ENCODE results near the gene EPHB1. TPM values are rescaled to one million over a fixed set of nuclear protein-coding genes. Genes with fewer than 3 reads are reported as not detected.

EPHB1 gene
- total RNA-seq, 3 donors from 2014 or later = 0.31 to 6.9 (median 0.64) TPM

- Histone ChIP-seq H3K4me1 (ENCODE audit: low read depth) (no peaks in the 10 kb centered on the region), H3K9me3 (no peaks in the 10 kb centered on the region), H3K4me3 (no peak overlapping the region), H3K36me3 (ENCODE audit: low read depth) (no peaks in the 10 kb centered on the region)
- intact Hi-C loops (cut with DNase I, micrococcal nuclease) = no loop called here
- no peak for ATAC-seq
- no peak for TF ChIP-seq CTCF (IDR thresholded peaks at IDR 0.05)
- DNase-seq = no peak
Measured at GRCh38 chr3:135089451-135089850, 294.4 kb downstream of the EPHB1 start.

GRCh38 chr3:135090020-135090717 is 295.1 kb downstream of the EPHB1 start:
- ATAC-seq (no peak), DNase-seq (no peak)
- intact Hi-C loops (cut with DNase I, micrococcal nuclease) = no loop called here
- no peaks in the 10 kb centered on the region for H3K36me3 ChIP-seq (ENCODE audit: low read depth)
- no peak overlapping the region for H3K4me3 ChIP-seq
- H3K4me1 ChIP-seq (ENCODE audit: low read depth) = no peaks in the 10 kb centered on the region
- no peaks in the 10 kb centered on the region for H3K9me3 ChIP-seq
- TF ChIP-seq CTCF (IDR thresholded peaks at IDR 0.05) = no peak

- H3K36me3 ChIP-seq (ENCODE audit: low read depth) = no peaks in the 10 kb centered on the region
- ATAC-seq = no peak
- DNase-seq = no peak
- no peak for TF ChIP-seq CTCF (IDR thresholded peaks at IDR 0.05)
- no peaks in the 10 kb centered on the region for H3K4me1 ChIP-seq (ENCODE audit: low read depth)
- intact Hi-C loops (cut with DNase I, micrococcal nuclease) = no loop called here
- no peaks in the 10 kb centered on the region for H3K9me3 ChIP-seq
- H3K4me3 ChIP-seq = no peak overlapping the region
Measured at GRCh38 chr3:135091946-135092345, 296.9 kb downstream of the EPHB1 start.

GRCh38 chr3:135093121-135093520 is 298.1 kb downstream of the EPHB1 start:
- TF ChIP-seq CTCF (IDR thresholded peaks at IDR 0.05) = no peak
- ATAC-seq = no peak
- intact Hi-C loops (cut with DNase I, micrococcal nuclease) = no loop called here
- no peaks in the 10 kb centered on the region for H3K9me3 ChIP-seq
- no peak for DNase-seq
- no peak overlapping the region for H3K4me3 ChIP-seq
- H3K4me1 ChIP-seq (ENCODE audit: low read depth) = no peaks in the 10 kb centered on the region
- no peaks in the 10 kb centered on the region for H3K36me3 ChIP-seq (ENCODE audit: low read depth)

GRCh38 chr3:135097276-135097946 is 302.4 kb downstream of the EPHB1 start:
- intact Hi-C loops (cut with DNase I, micrococcal nuclease) = no loop called here
- no peak for DNase-seq
- no peak for TF ChIP-seq CTCF (IDR thresholded peaks at IDR 0.05)
- ATAC-seq = no peak
- Histone ChIP-seq H3K4me3 (no peak overlapping the region), H3K9me3 (no peaks in the 10 kb centered on the region), H3K4me1 (ENCODE audit: low read depth) (no peaks in the 10 kb centered on the region), H3K36me3 (ENCODE audit: low read depth) (no peaks in the 10 kb centered on the region)
